Measurements from ENCODE around the gene NPBWR2. TPM values are rescaled to one million over a fixed set of nuclear protein-coding genes. Genes with fewer than 3 reads are reported as not detected.

The NPBWR2 gene
- total and polyA plus RNA-seq, 9 donors, result not detected

DNA sequence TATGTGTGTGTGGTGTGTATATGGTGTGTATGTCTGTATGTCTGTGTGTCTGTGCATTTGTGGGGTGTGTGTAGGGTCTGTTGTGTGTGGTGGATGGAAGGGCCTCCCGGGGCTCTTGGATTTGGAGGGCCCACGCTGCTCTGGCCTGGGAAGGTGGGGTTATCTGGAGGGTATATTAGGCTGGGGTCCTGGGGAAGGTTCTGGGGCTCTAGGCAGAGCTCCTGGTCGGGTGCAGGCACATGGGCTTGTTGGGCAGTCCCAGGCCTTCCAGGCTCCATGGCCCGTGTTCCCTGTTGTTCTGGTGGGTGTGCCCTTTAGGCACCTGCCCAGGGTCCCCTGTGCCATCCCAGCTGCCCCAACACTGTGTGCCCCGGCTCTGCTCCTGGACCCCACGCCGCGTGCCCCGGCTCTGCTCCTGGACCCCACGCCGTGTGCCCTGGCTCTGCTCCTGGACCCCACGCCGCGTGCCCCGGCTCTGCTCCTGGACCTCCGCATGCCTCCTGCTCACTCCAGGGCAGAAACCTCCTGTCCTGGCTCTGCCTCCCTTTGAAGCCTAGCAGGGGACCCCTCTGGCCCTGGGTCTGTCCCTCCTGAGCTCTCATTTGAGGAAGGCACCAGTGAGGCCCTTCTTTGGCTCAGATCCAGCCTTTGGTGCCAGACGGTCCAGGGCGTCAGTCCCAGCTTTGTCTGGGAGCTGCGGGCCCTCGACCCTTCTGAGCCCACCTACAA is 46.7 kb upstream of the NPBWR2 start:
- intact Hi-C loops (cut with DNase I), result no loop called here
- no peak overlapping the region for H3K4me3 ChIP-seq
- 80 to 86% (median 81%) methylated on average over 20 of the region's 20 CpGs for WGBS, 3 donors
- H3K9me3 ChIP-seq, result no peaks in the 10 kb centered on the region
- TF ChIP-seq, protein P1, sequence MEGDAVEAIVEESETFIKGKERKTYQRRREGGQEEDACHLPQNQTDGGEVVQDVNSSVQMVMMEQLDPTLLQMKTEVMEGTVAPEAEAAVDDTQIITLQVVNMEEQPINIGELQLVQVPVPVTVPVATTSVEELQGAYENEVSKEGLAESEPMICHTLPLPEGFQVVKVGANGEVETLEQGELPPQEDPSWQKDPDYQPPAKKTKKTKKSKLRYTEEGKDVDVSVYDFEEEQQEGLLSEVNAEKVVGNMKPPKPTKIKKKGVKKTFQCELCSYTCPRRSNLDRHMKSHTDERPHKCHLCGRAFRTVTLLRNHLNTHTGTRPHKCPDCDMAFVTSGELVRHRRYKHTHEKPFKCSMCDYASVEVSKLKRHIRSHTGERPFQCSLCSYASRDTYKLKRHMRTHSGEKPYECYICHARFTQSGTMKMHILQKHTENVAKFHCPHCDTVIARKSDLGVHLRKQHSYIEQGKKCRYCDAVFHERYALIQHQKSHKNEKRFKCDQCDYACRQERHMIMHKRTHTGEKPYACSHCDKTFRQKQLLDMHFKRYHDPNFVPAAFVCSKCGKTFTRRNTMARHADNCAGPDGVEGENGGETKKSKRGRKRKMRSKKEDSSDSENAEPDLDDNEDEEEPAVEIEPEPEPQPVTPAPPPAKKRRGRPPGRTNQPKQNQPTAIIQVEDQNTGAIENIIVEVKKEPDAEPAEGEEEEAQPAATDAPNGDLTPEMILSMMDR (IDR thresholded peaks at IDR 0.05), result no peak
- TF ChIP-seq EP300 (IDR thresholded peaks at IDR 0.05) (no peak), POLR2A (IDR thresholded peaks at IDR 0.05) (no peak)
- no peak for DNase-seq
- no peaks in the 10 kb centered on the region for H3K4me1 ChIP-seq (ENCODE audit: insufficient read depth)
- H3K27me3 ChIP-seq, result no peaks in the 10 kb centered on the region
- H3K36me3 ChIP-seq, result no peaks in the 10 kb centered on the region
- no peak overlapping the region for H3K27ac ChIP-seq

DNA sequence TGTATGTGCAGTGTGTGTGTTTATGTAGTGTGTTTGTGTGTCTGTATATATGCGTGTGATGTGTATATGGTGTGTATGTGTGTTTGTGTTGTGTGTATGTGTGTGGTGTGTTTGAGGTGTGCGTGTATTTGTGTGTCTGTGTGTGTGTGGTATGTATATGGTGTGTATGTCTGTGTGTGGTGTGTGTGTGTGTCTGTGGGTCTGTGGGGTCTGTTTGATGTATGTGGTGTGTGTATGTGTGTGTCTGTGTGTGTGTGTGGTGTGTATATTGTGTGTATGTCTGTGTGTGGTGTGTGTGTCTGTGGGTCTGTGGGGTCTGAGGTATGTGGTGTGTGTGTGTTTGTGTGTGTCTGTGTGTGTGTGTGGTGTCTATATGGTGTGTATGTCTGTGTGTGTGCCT is 46.0 kb upstream of the NPBWR2 start:
- intact Hi-C loops (cut with DNase I), result no loop called here
- Histone ChIP-seq H3K27ac (no peak overlapping the region), H3K27me3 (no peaks in the 10 kb centered on the region), H3K4me3 (no peak overlapping the region), H3K36me3 (no peaks in the 10 kb centered on the region), H3K4me1 (ENCODE audit: insufficient read depth) (no peaks in the 10 kb centered on the region), H3K9me3 (no peaks in the 10 kb centered on the region)
- DNase-seq, result no peak
- TF ChIP-seq POLR2A (IDR thresholded peaks at IDR 0.05) (no peak), EP300 (IDR thresholded peaks at IDR 0.05) (no peak)
- TF ChIP-seq, protein P1 (IDR thresholded peaks at IDR 0.05), result no peak
- WGBS, 3 donors, result 68 to 94% (median 90%) methylated on average over 2 of the region's 2 CpGs

GRCh38 chr20:64152906-64153305 is 45.5 kb upstream of the NPBWR2 start:
- no peaks in the 10 kb centered on the region for H3K36me3 ChIP-seq
- H3K4me1 ChIP-seq (ENCODE audit: insufficient read depth), result no peaks in the 10 kb centered on the region
- no peak overlapping the region for H3K4me3 ChIP-seq
- WGBS, 3 donors, result 75 to 78% (median 77%) methylated on average over 9 of the region's 9 CpGs
- TF ChIP-seq POLR2A (IDR thresholded peaks at IDR 0.05) (no peak), EP300 (IDR thresholded peaks at IDR 0.05) (no peak)
- TF ChIP-seq, protein P1 (IDR thresholded peaks at IDR 0.05), result no peak
- H3K27me3 ChIP-seq, result no peaks in the 10 kb centered on the region
- intact Hi-C loops (cut with DNase I), result no loop called here
- no peak for DNase-seq
- H3K9me3 ChIP-seq, result no peaks in the 10 kb centered on the region
- no peak overlapping the region for H3K27ac ChIP-seq

GRCh38 chr20:64151633-64152530 is 44.5 kb upstream of the NPBWR2 start:
- no peak overlapping the region for H3K4me3 ChIP-seq

More at GRCh38 chr20:64151633-64152530, 44.5 kb upstream of the NPBWR2 start:
- no peak for TF ChIP-seq POLR2A (IDR thresholded peaks at IDR 0.05)
- TF ChIP-seq, protein P1 (IDR thresholded peaks at IDR 0.05), result no peak
- TF ChIP-seq EP300 (IDR thresholded peaks at IDR 0.05), result no peak
- no peaks in the 10 kb centered on the region for H3K4me1 ChIP-seq (ENCODE audit: insufficient read depth)
- H3K36me3 ChIP-seq, result no peaks in the 10 kb centered on the region
- no peaks in the 10 kb centered on the region for H3K9me3 ChIP-seq
- no peak overlapping the region for H3K27ac ChIP-seq
- no peaks in the 10 kb centered on the region for H3K27me3 ChIP-seq
- WGBS, 3 donors, result 67 to 74% (median 70%) methylated on average over 24 of the region's 24 CpGs
- DNase-seq, result no peak
- intact Hi-C loops (cut with DNase I), result no loop called here
